GM21526 (cell line): ENCODE results near the gene MEIOB.
"Not testable (repeated sequence)": the region's sequence is repeated elsewhere in the genome, so short reads cannot be mapped to it uniquely, and the experiment has no call there.

Source experiments
- ATAC-seq: cut with Tn5 transposase; IDR thresholded peaks from one replicate; pipeline ENCODE4 v1.9.1; 2021; ENCODE audit warnings: moderate library complexity; ENCODE audit not compliant: unreplicated experiment, low FRiP score

Gene MEIOB

DNA sequence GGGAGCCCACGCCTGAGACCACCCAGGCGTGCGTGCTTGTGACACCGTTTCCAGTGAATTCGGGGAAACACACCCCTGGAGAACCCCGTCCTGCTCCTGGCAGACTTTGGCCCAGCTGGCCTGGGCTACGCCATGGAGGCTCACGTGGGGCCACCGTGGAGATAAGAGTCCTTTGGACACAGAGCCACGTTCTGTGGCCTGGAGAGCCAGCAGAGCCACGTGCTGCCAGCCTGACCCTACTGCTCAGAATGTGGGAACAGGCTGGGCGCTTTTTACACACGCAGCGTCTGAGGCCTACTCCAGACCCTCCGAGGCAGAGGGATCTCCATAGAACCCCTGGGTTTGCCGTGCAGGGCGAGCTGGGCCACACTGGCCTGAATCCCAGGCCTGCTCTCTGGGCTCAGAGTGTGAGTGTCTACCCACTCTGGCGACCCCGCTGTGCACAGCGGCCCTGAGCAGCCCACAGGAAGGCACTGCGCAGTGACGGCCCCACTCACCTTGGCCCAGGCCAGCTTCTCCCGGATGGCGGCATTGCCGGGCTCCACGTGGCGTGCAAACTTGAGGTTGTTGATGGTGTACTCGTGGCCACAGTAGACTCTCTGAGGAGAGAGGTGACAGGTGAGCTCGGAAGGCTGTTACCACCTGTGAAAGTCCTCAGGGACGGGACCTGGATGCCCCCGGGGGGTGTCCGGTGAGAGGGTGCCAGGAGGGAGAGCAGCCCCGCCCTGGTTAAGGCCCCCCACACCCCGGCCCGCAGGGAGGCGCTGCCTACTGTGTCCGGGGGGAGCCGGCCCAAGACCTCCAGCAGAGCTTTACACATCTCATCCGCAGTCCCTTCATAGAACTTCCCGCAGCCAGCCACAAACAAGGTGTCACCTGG, 55.3 kb downstream of the MEIOB start:
- ATAC-seq = no peak

DNA sequence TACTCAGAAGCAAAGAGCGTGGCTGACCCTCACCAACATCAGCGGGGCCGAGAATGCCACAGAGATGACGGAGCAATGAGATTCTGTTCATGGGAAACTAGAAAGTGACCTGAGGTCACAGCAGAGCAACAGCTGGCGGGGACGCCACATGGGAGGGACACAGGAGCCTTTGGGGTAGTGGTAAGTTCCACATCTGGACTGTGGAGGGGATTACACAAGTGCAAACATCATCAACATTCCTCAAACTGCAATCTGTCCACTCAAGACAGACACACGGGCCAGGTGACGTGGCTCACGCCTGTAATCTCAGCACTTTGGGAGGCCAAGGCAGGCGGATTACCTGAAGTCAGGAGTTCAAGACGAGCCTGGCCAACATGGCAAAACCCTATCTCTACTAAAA, 56.5 kb downstream of the MEIOB start:
- no peak for ATAC-seq

GRCh38 chr16:1812732-1813163, 59.2 kb downstream of the MEIOB start:
- ATAC-seq = no peak

DNA sequence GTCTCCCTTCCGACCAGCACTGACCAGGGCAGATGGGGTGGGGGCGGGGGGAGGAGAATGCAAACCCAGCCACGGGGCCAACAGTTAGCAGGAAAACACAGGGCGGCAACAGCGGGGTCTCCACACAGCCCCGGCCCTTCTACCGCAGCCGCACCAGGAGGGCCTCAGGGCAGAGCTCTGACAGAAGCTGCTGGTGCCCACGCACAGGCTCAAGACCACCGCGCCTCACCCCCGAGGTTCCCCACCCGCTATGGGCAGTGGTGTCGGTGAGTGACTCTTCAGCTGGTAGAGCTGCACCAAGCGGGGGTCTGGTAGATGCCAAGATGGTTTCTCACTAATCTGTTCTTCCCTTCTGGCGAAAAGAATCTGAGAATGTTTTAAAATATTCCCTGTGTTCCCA, 61.4 kb downstream of the MEIOB start:
- no peak for ATAC-seq

GRCh38 chr16:1810106-1810505, 61.9 kb downstream of the MEIOB start:
- ATAC-seq = no peak

DNA sequence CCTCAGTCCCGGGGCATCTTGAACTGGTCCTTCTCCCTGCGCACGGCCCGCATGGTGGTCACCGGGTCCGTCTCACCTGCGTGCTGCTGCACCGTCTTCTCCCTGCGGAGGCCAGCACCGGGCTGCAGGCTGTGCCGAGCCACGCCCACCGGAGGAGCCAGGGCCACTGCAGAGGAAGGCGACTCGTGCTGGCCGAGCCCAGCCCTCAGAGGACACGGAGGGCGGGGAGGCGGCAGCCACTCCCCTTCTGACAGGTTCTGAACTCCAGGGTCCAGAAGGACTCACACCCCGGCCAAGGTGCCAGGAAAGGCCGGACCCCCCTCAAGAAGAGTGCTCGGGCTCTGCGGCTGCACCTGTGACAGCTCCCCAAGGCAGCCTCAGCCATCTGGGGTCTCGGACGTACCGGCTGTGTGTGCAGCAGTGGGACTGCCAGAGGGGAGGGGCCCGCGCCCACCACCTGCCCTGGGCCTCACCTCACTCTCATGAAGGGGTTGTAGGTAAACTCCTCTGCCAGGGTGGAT, 62.6 kb downstream of the MEIOB start:
- ATAC-seq = no peak

DNA sequence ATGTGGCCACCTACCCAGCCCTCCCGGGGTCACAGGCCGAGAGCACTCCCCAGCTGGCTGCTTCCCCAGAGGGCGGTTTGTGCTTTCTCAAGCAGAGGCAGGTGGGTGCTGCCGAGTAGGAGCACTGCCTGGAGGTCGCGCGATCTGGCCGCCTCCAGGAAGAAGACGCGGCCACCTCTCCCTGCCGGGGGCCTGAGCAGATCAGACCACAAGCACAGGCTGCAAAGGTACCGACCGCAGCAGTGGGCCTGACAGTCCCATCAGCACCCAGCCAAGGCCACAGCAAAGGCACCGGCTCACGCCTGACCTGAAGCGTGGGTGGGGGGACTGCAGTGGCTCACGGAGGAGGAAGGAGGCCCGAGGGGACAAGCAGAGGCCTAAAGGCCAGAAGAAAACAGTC, 63.3 kb downstream of the MEIOB start:
- ATAC-seq = no peak

GRCh38 chr16:1807626-1808025, 64.3 kb downstream of the MEIOB start:
- no peak for ATAC-seq

GRCh38 chr16:1800701-1801100, 71.3 kb downstream of the MEIOB start:
- no peak for ATAC-seq

DNA sequence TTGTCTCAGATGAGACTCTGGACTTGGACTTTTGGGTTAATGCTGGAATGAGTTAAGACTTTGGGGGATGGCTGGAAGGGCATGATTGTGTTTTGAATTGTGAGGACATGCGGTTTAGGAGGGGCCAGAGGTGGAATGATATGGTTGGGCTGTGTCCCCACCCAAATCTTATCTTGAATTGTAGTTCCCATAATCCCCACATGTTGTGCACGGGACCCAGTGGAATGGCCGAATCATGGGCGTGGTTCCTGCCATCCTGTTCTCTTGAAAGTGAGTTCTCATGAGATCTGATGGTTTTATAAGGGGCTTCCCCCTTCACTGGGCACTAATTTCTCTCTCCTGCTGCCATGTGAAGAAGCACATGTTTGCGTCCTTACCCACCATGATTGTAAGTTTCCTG, 72.7 kb downstream of the MEIOB start:
- not testable (repeated sequence) for ATAC-seq

- ATAC-seq = no peak
Observed at GRCh38 chr16:1794908-1795666, 76.9 kb downstream of the MEIOB start.

DNA sequence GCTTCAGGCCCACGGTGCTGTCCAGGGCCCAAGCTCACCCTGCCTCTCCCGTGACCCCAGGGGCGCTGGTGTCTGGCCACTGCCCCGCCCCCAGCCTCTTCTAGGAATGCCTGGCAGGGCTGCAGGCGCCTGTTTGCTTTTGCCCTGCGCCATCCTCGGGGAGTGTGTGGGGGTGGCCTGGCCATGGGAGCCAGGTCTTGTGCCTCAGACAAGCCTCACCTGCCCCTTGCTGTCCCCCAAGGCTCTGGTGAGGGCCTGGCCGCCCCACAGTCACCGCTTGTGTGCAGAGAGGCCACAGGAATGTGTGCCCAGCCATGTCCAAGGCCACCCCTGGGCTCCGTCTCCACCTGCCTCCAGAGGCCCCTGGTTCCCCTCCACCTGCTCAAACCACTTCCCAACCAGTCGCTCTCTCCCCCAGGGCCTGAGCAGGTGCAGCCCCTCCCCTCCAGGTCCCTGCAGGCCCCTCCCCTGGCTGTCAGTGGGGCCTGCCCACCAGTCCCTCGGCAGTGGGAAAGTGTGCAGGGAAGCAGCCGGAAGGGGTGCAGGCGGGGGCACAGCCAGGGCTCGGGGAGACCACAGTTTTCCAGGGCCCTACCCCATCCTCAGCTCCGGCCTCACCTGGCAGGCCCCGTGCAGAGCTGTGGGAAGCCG, 77.6 kb downstream of the MEIOB start:
- no peak for ATAC-seq

DNA sequence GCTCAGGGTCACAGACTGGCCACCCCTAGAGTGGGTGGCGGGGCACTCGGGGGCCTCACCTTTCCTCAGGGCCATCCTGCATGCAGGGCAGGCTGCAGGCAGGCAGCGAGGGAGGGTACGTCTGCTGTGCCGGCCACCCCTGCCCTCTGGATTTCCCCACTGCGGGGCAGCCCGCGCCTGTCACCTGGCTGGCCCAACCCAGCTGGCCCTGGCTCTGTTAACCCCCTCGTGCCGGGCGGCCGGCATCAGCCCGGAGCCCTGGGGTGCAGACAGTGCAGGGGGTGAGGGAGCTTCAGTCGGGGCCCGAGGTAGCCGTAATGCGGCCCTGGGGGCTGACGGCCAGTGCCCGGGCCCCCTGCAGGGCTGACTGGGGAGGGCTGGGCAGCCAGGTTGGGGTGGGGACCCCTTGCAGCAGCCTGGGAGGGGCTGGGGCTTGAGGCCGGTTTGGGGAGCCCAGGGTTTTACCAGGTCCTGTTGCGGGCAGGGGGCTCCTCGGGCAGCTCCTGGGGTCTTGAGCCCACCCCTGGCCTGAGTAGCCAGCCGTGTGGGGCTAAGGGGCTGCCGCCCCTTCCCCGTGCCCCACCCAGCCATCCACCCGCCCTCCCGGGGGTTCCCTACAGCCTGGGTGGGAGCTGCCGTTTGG, 78.3 kb downstream of the MEIOB start, which contains the start of gene IGFALS:
IGFALS (minus strand) TSS at position 128 of the 643 bp plus-strand sequence; CDS start at position 75, 53 bp downstream.
- ATAC-seq = no peak

GRCh38 chr16:1792836-1793577, 79.0 kb downstream of the MEIOB start:
- no peak for ATAC-seq

DNA sequence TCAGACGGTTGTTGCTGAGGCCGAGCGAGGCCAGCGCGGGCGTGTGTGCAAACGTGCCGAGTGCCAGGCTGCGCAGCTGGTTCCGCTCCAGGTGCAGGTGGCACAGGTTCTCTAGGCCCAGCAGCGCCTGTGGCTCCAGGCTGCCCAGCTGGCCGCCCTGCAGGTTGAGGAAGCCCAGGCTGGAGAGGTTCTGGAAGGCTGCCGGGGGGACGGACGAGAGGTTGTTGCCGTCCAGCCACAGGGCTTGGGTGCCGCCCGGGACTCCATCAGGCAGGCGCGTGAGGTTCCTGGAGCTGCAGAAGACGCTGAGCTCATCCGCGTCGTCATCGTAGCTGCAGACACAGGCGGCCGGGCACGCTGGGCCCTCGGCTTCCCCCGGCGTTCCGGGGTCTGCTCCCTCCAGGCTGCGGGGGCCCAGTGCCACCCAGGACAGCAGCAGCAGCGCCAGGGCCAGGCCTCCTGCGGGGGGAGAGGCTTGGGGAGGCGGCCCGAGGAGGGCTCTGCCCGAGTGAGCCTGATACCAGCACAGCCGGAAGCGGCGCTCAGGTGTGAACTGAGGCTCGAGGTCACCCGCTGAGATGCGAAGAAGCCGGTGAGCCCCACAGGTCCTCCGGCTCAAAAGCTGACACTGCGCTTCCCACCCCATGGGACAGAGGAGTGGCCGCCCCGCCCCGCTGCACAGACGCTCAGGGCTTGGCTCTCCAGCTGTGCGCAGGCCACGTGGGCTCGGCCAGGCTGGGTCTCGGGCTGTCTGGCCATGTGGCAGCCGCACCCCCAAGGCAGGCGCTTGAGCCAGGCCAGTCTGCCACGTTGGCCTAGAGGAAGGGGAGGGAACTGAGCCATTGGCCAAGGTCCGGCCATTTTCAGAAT, 79.8 kb downstream of the MEIOB start:
- no peak for ATAC-seq

DNA sequence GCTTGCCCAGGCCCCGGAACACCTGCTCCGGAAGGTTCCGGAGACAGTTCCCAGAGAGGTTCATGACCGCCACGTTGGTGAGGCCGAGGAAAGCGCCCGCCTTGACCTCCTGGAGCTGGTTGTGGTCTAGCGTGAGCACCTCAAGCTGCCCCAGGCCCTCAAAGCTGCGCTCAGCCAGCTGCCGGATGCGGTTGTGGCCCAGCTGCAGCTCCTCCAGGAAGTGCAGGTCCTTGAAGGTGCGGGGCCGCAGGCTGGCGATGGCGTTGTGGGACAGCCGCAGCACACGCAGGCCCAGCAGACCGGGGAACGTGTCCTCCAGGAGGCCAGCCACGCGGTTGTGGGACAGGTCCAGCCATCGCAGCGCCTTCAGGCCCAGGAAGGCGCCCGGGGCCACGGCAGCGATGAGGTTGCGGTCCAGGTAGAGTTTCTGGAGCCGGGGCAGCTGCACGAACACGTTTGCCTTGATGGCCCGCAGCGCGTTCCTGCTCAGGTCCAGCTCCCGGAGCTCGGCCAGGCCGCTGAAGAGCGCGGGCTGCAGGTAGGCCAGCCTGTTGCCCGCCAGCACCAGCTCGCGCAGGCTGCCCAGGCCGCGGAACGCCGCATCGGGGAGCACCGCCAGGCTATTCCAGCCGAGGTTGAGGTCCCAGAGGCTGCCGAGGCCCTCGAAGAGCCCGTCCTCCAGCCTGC, 80.6 kb downstream of the MEIOB start:
- no peak for ATAC-seq

- no peak for ATAC-seq
Observed at GRCh38 chr16:1790611-1791255, 81.2 kb downstream of the MEIOB start.

GRCh38 chr16:1790261-1790610, 81.7 kb downstream of the MEIOB start:
- ATAC-seq = no peak
